GM23338 (cell line): ENCODE measurements around the gene TMPRSS3. TPM values are rescaled to one million over a fixed set of nuclear protein-coding genes. Genes with fewer than 3 reads are reported as not detected.

ENCODE experiments used
- ATAC-seq: fragments of 200-7000 bp; cut with Tn5 transposase; 3 replicates; pipeline ENCODE4 v1.9.1; 2020
- DNase-seq: peaks from one replicate; pipeline ENCODE4 v3.0.0-alpha.2; 2015; ENCODE audit warnings: low spot score
- H2AFZ ChIP-seq: fragments of 200-600 bp; sonication (generic); 2 replicates; pipeline ENCODE4 v1.8.0; 2016; ENCODE audit warnings: antibody characterized with exemption, mild to moderate bottlenecking, moderate library complexity
- H3F3A ChIP-seq: fragments of 200-600 bp; sonication (generic); replicated peaks from 2 replicates; pipeline ENCODE4 v1.8.0; 2017; ENCODE audit warnings: antibody characterized with exemption, mixed run types, low read depth
- H3K27ac ChIP-seq: fragments of 200-600 bp; sonication (generic); 2 replicates; pipeline ENCODE4 v1.6.1; 2016; ENCODE audit warnings: low read depth
- H3K27me3 ChIP-seq: fragments of 200-600 bp; sonication (generic); 2 replicates; pipeline ENCODE4 v1.8.0; 2016; ENCODE audit warnings: mild to moderate bottlenecking, mixed run types, moderate library complexity; ENCODE audit not compliant: insufficient read depth
- H3K36me3 ChIP-seq: fragments of 200-600 bp; sonication (generic); 2 replicates; pipeline ENCODE4 v1.8.0; 2016; ENCODE audit warnings: mild to moderate bottlenecking; ENCODE audit not compliant: insufficient read depth
- H3K4me1 ChIP-seq: fragments of 200-600 bp; sonication (generic); 2 replicates; pipeline ENCODE4 v1.8.0; 2016; ENCODE audit warnings: mild to moderate bottlenecking, moderate library complexity; ENCODE audit not compliant: insufficient read depth
- H3K4me2 ChIP-seq: fragments of 200-600 bp; sonication (generic); 2 replicates; pipeline ENCODE4 v1.7.1; 2017; ENCODE audit warnings: mixed run types
- H3K4me3 ChIP-seq: fragments of 200-600 bp; sonication (generic); 2 replicates; pipeline ENCODE4 v1.6.1; 2016; ENCODE audit warnings: mixed run types
- H3K79me2 ChIP-seq: fragments of 200-600 bp; sonication (generic); replicated peaks from 2 replicates; pipeline ENCODE4 v1.8.0; 2017; ENCODE audit warnings: mild to moderate bottlenecking; ENCODE audit not compliant: insufficient read depth
- H3K9me2 ChIP-seq: fragments of 200-600 bp; sonication (generic); 2 replicates; pipeline ENCODE4 v1.8.0; 2017; ENCODE audit not compliant: insufficient read depth
- H4K20me1 ChIP-seq: fragments of 200-600 bp; sonication (generic); replicated peaks from 2 replicates; pipeline ENCODE4 v1.8.0; 2017; ENCODE audit warnings: mild to moderate bottlenecking; ENCODE audit not compliant: insufficient read depth
- H3K27ac Mint-ChIP-seq: 2 replicates; pipeline ENCODE4 v1.8.0; 2020; ENCODE audit warnings: inconsistent platforms, mild to moderate bottlenecking, moderate library complexity, mixed read lengths
- H3K27me3 Mint-ChIP-seq: 3 replicates; pipeline ENCODE4 v1.8.0; 2022; ENCODE audit warnings: low read depth, mild to moderate bottlenecking, moderate library complexity, mixed read lengths, inconsistent platforms; ENCODE audit not compliant: insufficient read depth, poor library complexity
- H3K36me3 Mint-ChIP-seq: 3 replicates; pipeline ENCODE4 v1.8.0; 2021; ENCODE audit warnings: low read depth, mild to moderate bottlenecking, inconsistent platforms, moderate library complexity, mixed read lengths
- H3K4me1 Mint-ChIP-seq: 3 replicates; pipeline ENCODE4 v1.8.0; 2020; ENCODE audit warnings: mild to moderate bottlenecking, inconsistent platforms, mixed read lengths
- H3K4me3 Mint-ChIP-seq: 3 replicates; pipeline ENCODE4 v1.8.0; 2021; ENCODE audit warnings: moderate library complexity, mild to moderate bottlenecking, inconsistent platforms, mixed read lengths
- H3K9me3 Mint-ChIP-seq: 3 replicates; pipeline ENCODE4 v1.8.0; 2020; ENCODE audit warnings: moderate library complexity, mild to moderate bottlenecking, inconsistent platforms, mixed read lengths
- CREB1 ChIP-seq: fragments of 250-450 bp; sonication (Bioruptor Pico); IDR thresholded peaks from 2 replicates; pipeline ENCODE4 v1.5.0; 2020; ENCODE audit warnings: low read depth, mild to moderate bottlenecking, moderate library complexity
- EZH2 ChIP-seq: fragments of 200-600 bp; sonication (generic); IDR thresholded peaks from one replicate; pipeline ENCODE4 v1.8.0; 2017; ENCODE audit warnings: antibody characterized with exemption, mild to moderate bottlenecking, low read depth; ENCODE audit not compliant: unreplicated experiment
- EZH2phosphoT487 ChIP-seq: fragments of 200-600 bp; sonication (generic); IDR thresholded peaks from one replicate; pipeline ENCODE4 v1.8.1; 2018; ENCODE audit warnings: antibody characterized with exemption; ENCODE audit not compliant: unreplicated experiment
- JUNB ChIP-seq: IDR thresholded peaks from one replicate; pipeline ENCODE4 v1.6.1; 2016; ENCODE audit warnings: antibody characterized with exemption; ENCODE audit not compliant: unreplicated experiment
- NANOG ChIP-seq: IDR thresholded peaks from 2 replicates; pipeline ENCODE4 v1.6.1; 2016; ENCODE audit warnings: antibody characterized with exemption, borderline replicate concordance
- POLR2AphosphoS5 ChIP-seq: IDR thresholded peaks from 2 replicates; pipeline ENCODE4 v1.6.1; 2016; ENCODE audit warnings: antibody characterized with exemption, low read depth
- STAT1 ChIP-seq: IDR thresholded peaks from one replicate; pipeline ENCODE4 v1.6.1; 2016; ENCODE audit warnings: antibody characterized with exemption; ENCODE audit not compliant: unreplicated experiment
- ZNF114 ChIP-seq: fragments of 250-450 bp; sonication (Bioruptor Pico); IDR thresholded peaks from 2 replicates; pipeline ENCODE4 v1.5.0; 2020; ENCODE audit warnings: mild to moderate bottlenecking, moderate library complexity
- ZNF331 ChIP-seq: fragments of 250-450 bp; sonication (Bioruptor Pico); IDR thresholded peaks from 2 replicates; pipeline ENCODE4 v1.5.0; 2020; ENCODE audit warnings: low read depth, mild to moderate bottlenecking, moderate library complexity
- polyA plus RNA-seq: library from polyadenylated mRNA; unstranded; fragments of >200 nt; fragmentation: Nextera tagmentation; extraction: Ambion mirVana; gene quantifications from 2 replicates; pipeline ENCODE4 v1.2.1, GENCODE V29; 2016
- total RNA-seq: library from RNA; depleted of rRNA; stranded (reverse); fragments of >200 nt; shearing (Covaris generic); gene quantifications from 2 replicates; pipeline ENCODE4 v1.2.3, GENCODE V29; 2014
- TF ChIP-seq, protein P1 (sequence below): fragments of 250-450 bp; sonication (Bioruptor Pico); IDR thresholded peaks from 2 replicates; pipeline ENCODE4 v1.5.0; 2020; ENCODE audit warnings: mild to moderate bottlenecking, moderate library complexity
- TF ChIP-seq, protein P2 (sequence below): IDR thresholded peaks from 2 replicates; pipeline ENCODE4 v1.6.1; 2016; ENCODE audit warnings: antibody characterized with exemption
- TF ChIP-seq, protein P3 (sequence below), 2 experiments: fragments of 200-600 bp in 1 of 2; sonication (generic) in 1 of 2; conservative IDR thresholded peaks; 2 replicates each; pipeline versions ENCODE4 v1.5.1 to v1.6.1; 2016 to 2017; ENCODE audit warnings: antibody characterized with exemption in 2 of 2, low read depth in 2 of 2, mild to moderate bottlenecking in 2 of 2, moderate library complexity in 1 of 2
- TF ChIP-seq, protein P4 (sequence below): IDR thresholded peaks from one replicate; pipeline ENCODE4 v1.6.1; 2018; ENCODE audit warnings: antibody characterized with exemption; ENCODE audit not compliant: unreplicated experiment

Gene TMPRSS3
- total and polyA plus RNA-seq, 2 experiments from 2014 or later, result 0.17 TPM; not detected in 1

DNA sequence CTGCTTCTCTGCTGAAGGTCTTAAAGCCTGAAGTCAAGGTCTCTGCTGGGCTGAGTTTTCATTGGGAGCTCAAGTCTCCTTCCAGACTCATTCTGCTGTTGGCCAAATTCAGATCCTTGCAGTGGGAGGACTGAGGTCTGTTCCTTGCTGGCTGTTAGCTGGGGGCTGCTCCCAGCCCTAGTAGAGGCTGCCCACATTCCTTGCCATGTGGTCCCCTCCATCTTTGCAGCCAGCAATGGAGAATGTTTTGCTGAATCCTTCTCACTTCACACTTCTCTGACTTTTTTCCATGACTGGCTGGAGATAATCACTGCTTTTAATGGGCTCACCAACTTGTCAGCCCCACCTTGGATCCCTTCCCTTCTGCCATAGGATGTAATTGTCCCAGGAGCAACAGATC, 41.1 kb upstream of the TMPRSS3 start:
- no peaks in the 10 kb centered on the region for H3K27me3 ChIP-seq
- TF ChIP-seq STAT1 (no peak), JUNB (no peak), CREB1 (CRISPR knock-in tag) (no peak), EZH2 (no peak), NANOG (no peak), EZH2phosphoT487 (no peak), ZNF331 (CRISPR knock-in tag) (no peak), POLR2AphosphoS5 (no peak), ZNF114 (no peak)
- TF ChIP-seq, protein P1, sequence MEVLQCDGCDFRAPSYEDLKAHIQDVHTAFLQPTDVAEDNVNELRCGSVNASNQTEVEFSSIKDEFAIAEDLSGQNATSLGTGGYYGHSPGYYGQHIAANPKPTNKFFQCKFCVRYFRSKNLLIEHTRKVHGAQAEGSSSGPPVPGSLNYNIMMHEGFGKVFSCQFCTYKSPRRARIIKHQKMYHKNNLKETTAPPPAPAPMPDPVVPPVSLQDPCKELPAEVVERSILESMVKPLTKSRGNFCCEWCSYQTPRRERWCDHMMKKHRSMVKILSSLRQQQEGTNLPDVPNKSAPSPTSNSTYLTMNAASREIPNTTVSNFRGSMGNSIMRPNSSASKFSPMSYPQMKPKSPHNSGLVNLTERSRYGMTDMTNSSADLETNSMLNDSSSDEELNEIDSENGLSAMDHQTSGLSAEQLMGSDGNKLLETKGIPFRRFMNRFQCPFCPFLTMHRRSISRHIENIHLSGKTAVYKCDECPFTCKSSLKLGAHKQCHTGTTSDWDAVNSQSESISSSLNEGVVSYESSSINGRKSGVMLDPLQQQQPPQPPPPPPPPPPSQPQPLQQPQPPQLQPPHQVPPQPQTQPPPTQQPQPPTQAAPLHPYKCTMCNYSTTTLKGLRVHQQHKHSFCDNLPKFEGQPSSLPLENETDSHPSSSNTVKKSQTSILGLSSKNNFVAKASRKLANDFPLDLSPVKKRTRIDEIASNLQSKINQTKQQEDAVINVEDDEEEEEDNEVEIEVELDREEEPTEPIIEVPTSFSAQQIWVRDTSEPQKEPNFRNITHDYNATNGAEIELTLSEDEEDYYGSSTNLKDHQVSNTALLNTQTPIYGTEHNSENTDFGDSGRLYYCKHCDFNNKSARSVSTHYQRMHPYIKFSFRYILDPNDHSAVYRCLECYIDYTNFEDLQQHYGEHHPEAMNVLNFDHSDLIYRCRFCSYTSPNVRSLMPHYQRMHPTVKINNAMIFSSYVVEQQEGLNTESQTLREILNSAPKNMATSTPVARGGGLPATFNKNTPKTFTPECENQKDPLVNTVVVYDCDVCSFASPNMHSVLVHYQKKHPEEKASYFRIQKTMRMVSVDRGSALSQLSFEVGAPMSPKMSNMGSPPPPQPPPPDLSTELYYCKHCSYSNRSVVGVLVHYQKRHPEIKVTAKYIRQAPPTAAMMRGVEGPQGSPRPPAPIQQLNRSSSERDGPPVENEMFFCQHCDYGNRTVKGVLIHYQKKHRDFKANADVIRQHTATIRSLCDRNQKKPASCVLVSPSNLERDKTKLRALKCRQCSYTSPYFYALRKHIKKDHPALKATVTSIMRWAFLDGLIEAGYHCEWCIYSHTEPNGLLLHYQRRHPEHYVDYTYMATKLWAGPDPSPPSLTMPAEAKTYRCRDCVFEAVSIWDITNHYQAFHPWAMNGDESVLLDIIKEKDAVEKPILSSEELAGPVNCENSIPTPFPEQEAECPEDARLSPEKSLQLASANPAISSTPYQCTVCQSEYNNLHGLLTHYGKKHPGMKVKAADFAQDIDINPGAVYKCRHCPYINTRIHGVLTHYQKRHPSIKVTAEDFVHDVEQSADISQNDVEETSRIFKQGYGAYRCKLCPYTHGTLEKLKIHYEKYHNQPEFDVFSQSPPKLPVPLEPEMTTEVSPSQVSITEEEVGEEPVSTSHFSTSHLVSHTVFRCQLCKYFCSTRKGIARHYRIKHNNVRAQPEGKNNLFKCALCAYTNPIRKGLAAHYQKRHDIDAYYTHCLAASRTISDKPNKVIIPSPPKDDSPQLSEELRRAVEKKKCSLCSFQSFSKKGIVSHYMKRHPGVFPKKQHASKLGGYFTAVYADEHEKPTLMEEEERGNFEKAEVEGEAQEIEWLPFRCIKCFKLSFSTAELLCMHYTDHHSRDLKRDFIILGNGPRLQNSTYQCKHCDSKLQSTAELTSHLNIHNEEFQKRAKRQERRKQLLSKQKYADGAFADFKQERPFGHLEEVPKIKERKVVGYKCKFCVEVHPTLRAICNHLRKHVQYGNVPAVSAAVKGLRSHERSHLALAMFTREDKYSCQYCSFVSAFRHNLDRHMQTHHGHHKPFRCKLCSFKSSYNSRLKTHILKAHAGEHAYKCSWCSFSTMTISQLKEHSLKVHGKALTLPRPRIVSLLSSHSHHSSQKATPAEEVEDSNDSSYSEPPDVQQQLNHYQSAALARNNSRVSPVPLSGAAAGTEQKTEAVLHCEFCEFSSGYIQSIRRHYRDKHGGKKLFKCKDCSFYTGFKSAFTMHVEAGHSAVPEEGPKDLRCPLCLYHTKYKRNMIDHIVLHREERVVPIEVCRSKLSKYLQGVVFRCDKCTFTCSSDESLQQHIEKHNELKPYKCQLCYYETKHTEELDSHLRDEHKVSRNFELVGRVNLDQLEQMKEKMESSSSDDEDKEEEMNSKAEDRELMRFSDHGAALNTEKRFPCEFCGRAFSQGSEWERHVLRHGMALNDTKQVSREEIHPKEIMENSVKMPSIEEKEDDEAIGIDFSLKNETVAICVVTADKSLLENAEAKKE (CRISPR knock-in tag), result no peak
- TF ChIP-seq, protein P2, sequence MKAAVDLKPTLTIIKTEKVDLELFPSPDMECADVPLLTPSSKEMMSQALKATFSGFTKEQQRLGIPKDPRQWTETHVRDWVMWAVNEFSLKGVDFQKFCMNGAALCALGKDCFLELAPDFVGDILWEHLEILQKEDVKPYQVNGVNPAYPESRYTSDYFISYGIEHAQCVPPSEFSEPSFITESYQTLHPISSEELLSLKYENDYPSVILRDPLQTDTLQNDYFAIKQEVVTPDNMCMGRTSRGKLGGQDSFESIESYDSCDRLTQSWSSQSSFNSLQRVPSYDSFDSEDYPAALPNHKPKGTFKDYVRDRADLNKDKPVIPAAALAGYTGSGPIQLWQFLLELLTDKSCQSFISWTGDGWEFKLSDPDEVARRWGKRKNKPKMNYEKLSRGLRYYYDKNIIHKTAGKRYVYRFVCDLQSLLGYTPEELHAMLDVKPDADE, result no peak
- TF ChIP-seq, protein P3, sequence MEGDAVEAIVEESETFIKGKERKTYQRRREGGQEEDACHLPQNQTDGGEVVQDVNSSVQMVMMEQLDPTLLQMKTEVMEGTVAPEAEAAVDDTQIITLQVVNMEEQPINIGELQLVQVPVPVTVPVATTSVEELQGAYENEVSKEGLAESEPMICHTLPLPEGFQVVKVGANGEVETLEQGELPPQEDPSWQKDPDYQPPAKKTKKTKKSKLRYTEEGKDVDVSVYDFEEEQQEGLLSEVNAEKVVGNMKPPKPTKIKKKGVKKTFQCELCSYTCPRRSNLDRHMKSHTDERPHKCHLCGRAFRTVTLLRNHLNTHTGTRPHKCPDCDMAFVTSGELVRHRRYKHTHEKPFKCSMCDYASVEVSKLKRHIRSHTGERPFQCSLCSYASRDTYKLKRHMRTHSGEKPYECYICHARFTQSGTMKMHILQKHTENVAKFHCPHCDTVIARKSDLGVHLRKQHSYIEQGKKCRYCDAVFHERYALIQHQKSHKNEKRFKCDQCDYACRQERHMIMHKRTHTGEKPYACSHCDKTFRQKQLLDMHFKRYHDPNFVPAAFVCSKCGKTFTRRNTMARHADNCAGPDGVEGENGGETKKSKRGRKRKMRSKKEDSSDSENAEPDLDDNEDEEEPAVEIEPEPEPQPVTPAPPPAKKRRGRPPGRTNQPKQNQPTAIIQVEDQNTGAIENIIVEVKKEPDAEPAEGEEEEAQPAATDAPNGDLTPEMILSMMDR (conservative IDR thresholded peaks at IDR 0.05; ENCODE audit: low read depth in 2 of 2), result no peak
- TF ChIP-seq, protein P4, sequence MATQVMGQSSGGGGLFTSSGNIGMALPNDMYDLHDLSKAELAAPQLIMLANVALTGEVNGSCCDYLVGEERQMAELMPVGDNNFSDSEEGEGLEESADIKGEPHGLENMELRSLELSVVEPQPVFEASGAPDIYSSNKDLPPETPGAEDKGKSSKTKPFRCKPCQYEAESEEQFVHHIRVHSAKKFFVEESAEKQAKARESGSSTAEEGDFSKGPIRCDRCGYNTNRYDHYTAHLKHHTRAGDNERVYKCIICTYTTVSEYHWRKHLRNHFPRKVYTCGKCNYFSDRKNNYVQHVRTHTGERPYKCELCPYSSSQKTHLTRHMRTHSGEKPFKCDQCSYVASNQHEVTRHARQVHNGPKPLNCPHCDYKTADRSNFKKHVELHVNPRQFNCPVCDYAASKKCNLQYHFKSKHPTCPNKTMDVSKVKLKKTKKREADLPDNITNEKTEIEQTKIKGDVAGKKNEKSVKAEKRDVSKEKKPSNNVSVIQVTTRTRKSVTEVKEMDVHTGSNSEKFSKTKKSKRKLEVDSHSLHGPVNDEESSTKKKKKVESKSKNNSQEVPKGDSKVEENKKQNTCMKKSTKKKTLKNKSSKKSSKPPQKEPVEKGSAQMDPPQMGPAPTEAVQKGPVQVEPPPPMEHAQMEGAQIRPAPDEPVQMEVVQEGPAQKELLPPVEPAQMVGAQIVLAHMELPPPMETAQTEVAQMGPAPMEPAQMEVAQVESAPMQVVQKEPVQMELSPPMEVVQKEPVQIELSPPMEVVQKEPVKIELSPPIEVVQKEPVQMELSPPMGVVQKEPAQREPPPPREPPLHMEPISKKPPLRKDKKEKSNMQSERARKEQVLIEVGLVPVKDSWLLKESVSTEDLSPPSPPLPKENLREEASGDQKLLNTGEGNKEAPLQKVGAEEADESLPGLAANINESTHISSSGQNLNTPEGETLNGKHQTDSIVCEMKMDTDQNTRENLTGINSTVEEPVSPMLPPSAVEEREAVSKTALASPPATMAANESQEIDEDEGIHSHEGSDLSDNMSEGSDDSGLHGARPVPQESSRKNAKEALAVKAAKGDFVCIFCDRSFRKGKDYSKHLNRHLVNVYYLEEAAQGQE, result no peak
- H3K4me3 Mint-ChIP-seq, result no peak overlapping the region
- no peak overlapping the region for H3K4me2 ChIP-seq
- ATAC-seq (no peak), DNase-seq (no peak)
- no peaks in the 10 kb centered on the region for H3K36me3 Mint-ChIP-seq
- peaks cover 24% of the 10 kb centered on the region for H3K9me3 Mint-ChIP-seq
- peaks cover 7% of the 10 kb centered on the region for H3K27me3 Mint-ChIP-seq
- no peaks in the 10 kb centered on the region for H4K20me1 ChIP-seq
- no peak overlapping the region for H2AFZ ChIP-seq
- H3K4me1 ChIP-seq, result no peaks in the 10 kb centered on the region
- no peak overlapping the region for H3K4me3 ChIP-seq
- H3K27ac ChIP-seq, result no peak overlapping the region
- H3K27ac Mint-ChIP-seq, result no peak overlapping the region
- no peaks in the 10 kb centered on the region for H3K4me1 Mint-ChIP-seq
- no peaks in the 10 kb centered on the region for H3K9me2 ChIP-seq
- no peaks in the 10 kb centered on the region for H3K79me2 ChIP-seq
- no peaks in the 10 kb centered on the region for H3K36me3 ChIP-seq
- no peaks in the 10 kb centered on the region for H3F3A ChIP-seq
